HG02588 (cell line): ENCODE results near the gene CHD6.

Experiments used
- ATAC-seq: cut with Tn5 transposase; IDR thresholded peaks from one replicate; pipeline ENCODE4 v1.9.1; 2021; ENCODE audit warnings: mild to moderate bottlenecking, moderate library complexity; ENCODE audit not compliant: unreplicated experiment

Gene CHD6

GRCh38 chr20:41587523-41587922 lies 30.7 kb downstream of the CHD6 start:
- ATAC-seq, result no peak

GRCh38 chr20:41586772-41587171 lies 31.4 kb downstream of the CHD6 start:
- ATAC-seq, result no peak

- ATAC-seq, result no peak
Observed at GRCh38 chr20:41580350-41580749, 37.8 kb downstream of the CHD6 start.

- ATAC-seq, result no peak
Observed at GRCh38 chr20:41577129-41578009, 40.8 kb downstream of the CHD6 start.

- ATAC-seq, result no peak
Observed at GRCh38 chr20:41575412-41575811, 42.8 kb downstream of the CHD6 start.

GRCh38 chr20:41574802-41575389 lies 43.3 kb downstream of the CHD6 start:
- no peak for ATAC-seq

GRCh38 chr20:41573955-41574354 lies 44.2 kb downstream of the CHD6 start:
- no peak for ATAC-seq

GRCh38 chr20:41572010-41572572 lies 46.1 kb downstream of the CHD6 start:
- no peak for ATAC-seq

GRCh38 chr20:41571006-41571405 lies 47.2 kb downstream of the CHD6 start:
- ATAC-seq, result no peak

- no peak for ATAC-seq
Observed at GRCh38 chr20:41570557-41570956, 47.6 kb downstream of the CHD6 start.

- no peak for ATAC-seq
Observed at GRCh38 chr20:41567615-41568014, 50.6 kb downstream of the CHD6 start.

- no peak for ATAC-seq
Observed at GRCh38 chr20:41566896-41567527, 51.2 kb downstream of the CHD6 start.

- ATAC-seq, result no peak
Observed at GRCh38 chr20:41563087-41563486, 55.1 kb downstream of the CHD6 start.

- no peak for ATAC-seq
Observed at GRCh38 chr20:41560970-41561369, 57.2 kb downstream of the CHD6 start.

GRCh38 chr20:41559658-41560057 lies 58.5 kb downstream of the CHD6 start:
- no peak for ATAC-seq

- no peak for ATAC-seq
Observed at GRCh38 chr20:41553142-41553879, 64.9 kb downstream of the CHD6 start.

- ATAC-seq, result no peak
Observed at GRCh38 chr20:41552295-41553068, 65.7 kb downstream of the CHD6 start.

GRCh38 chr20:41551011-41551705 lies 67.0 kb downstream of the CHD6 start:
- ATAC-seq, result no peak

GRCh38 chr20:41547221-41547620 lies 71.0 kb downstream of the CHD6 start:
- ATAC-seq, result no peak

- no peak for ATAC-seq
Observed at GRCh38 chr20:41546535-41546934, 71.6 kb downstream of the CHD6 start.
